ENCODE data around the gene RYR1. TPM values are rescaled to one million over a fixed set of nuclear protein-coding genes. Genes with fewer than 3 reads are reported as not detected.

Gene RYR1
- 5.2 to 6.8 TPM (median 6.4 TPM) in 5 replicates for total RNA-seq (2022; extraction: Qiagen RNA extraction)

DNA sequence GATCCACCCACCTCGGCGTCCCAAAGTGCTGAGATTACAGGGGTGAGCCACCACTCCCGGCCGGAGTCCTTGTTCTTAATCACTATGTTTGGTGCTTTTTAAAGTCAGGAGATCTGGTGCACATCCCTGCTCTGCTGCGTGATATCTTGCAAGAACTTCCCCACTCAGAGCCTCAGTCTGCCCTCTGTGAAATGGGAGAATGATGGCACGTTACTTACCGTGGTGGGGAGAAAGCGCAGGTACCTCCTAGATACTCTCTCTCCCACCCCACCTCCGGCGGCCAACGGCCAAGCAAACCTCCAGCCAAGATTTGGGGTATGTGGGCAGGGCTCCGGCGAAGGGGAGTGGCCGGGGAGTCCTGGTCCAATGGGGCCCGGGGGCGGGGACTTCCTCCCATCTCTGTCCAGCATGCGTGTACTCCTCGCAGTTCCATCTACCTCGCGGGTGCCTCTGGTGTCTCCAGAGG, at the start of gene RYR1:
Gene RYR1, plus strand, starts transcription at position 424 of the 466 bp plus-strand sequence. CDS start 139 bp downstream, outside the sequence.

GRCh38 chr19:38387550-38388348, 45.7 kb upstream of the RYR1 start, which contains the start of gene GGN:
TSS of gene GGN (minus strand) at chr19:38388034. CDS start at chr19:38387261, 773 bp downstream.

GRCh38 chr19:38388349-38389100, 45.0 kb upstream of the RYR1 start, which contains the start of gene SPRED3:
TSS of gene SPRED3 (plus strand) at chr19:38388697. CDS start at chr19:38390303, 1,606 bp downstream.

GRCh38 chr19:38402967-38403674, 30.4 kb upstream of the RYR1 start, which contains the start of gene FAM98C:
TSS of gene FAM98C (plus strand) at chr19:38403093. CDS start at chr19:38403154, 61 bp downstream.

DNA sequence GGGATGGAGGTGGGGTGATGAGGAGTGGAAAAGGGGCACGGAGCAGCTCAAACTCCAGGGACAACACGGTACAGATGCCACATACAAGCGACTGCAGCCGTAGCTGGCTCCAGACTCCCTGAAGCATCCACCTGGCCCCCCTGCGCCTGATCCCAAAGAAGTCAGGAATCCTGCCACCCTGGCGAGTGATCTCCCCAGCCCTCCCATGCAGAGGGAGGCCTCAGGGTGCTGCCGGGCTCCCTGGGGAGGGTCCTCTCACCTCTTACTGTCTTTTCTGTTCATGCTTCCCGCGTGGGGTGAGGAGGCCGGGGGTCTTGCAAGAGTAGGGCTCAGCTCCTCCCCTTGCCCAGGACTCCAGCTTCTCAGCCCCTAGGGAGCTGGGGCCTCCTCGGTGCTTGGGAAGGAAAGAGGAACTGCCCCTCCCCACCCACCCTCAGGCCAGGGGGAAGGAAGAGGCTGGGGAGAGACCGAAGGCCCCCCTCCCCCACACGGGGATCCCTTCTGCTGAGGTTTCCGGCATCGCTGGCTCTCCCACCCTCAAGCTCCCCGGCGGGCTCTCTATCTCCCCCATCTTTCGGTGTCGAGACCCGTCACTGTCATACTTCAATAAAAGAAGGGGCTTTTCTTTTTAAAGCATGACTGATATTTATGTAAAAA, 7.6 kb upstream of the RYR1 start, which contains the start of gene RASGRP4:
Gene RASGRP4, minus strand, starts transcription at position 410 of the 657 bp plus-strand sequence. Its CDS starts 128 bp downstream, at position 282.

DNA sequence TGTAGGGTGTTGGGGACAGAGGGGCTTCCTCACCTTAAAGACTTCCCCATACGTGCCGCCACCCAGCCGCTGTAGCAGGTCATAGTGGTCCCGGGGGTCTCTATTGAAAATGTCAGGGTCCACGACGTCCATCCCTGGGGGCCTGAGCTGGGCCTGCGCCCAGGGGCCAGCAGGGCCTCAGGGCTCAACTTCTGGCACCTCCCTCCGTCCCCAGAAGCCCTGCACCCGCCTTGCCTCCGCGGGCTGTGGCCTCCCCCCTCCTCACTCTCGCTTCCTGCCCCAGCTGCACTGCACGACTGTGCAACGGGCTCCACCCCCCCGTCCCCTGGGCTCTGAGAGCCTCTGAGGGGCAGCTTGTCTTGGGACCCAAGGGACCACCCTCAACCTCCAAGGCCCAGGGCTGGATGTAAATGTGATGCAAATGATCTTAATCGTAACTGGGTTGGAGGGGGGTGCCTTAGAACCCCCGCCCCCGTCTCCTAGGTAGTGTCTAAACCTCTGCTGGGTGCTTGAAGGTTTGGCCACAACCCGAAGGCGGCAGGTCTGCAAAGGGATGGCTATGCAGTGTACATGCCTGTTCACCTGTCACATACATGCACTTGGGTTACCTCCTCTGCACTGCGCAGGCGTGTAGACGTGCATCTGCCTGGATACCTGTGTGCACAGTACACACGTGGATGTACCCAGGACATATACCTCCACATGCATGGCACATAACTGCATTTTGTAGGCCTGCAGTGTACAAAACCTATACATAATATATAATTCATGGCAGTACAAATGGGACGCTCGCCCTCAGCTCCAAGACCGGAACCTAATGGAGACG, 184.5 kb downstream of the RYR1 start, which contains the start of gene MAP4K1:
Gene MAP4K1, minus strand, starts transcription at position 190 of the 826 bp plus-strand sequence. Its CDS starts 58 bp downstream, at position 132.

DNA sequence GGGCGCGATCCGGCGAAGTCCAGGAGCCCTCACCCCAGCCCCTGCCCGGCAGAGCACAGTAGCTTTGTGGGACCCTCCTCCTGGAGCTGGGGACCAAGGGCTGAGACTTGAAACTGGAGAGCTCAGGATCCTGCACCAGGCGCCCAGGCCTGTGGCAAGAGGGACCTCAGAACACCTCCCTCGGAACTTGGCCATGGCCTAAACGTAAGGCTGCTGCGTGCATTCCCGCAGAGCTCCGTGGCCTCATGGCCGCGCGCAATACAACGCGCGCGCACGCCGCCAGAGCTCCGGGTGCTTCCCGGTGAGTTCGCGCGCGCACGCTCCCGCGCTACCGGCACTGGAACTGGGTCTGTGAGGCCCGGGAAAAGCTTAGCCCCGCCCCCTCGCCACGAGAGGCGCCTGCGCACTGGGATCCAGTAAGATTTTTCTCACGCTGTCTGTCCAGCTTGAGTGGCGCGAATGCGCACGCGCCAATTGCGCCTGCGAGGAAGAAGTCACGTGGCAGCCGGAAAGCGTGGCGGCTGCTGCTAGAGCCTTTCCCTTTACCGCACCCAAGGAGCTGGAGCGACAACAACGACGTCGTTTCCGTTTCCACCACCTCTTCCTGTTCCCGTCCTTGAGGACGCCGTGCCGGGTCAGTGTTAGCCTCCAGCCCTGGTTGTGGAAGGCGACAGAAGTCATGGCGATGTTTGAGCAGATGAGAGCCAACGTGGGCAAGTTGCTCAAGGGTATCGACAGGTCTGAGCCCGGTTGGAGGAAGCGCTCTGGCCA, 185.3 kb downstream of the RYR1 start, which contains the start of gene EIF3K:
Gene EIF3K, plus strand, starts transcription at position 599 of the 771 bp plus-strand sequence. Its CDS starts 81 bp downstream, at position 680.

Other genes with a start within 250 kb of the RYR1 start
- gene DPF1, start 209.5 kb upstream of the RYR1 start, total RNA-seq (2022; extraction: Qiagen RNA extraction) = 4.2 to 5.0 TPM (median 4.6 TPM) in 5 replicates
- gene PPP1R14A, start 177.3 kb upstream of the RYR1 start, total RNA-seq (2022; extraction: Qiagen RNA extraction) = 58.9 to 102 TPM (median 91.8 TPM) in 5 replicates
- 237 to 348 TPM (median 322 TPM) in 5 replicates for gene SPINT2, start 169.1 kb upstream of the RYR1 start, total RNA-seq (2022; extraction: Qiagen RNA extraction)
- 524 to 789 TPM (median 709 TPM) in 5 replicates for gene C19orf33, start 129.4 kb upstream of the RYR1 start, total RNA-seq (2022; extraction: Qiagen RNA extraction)
- gene YIF1B, start 117.7 kb upstream of the RYR1 start, total RNA-seq (2022; extraction: Qiagen RNA extraction) = 99.8 to 131 TPM (median 129 TPM) in 5 replicates
- 3.4 to 4.7 TPM (median 4.6 TPM) in 5 replicates for gene KCNK6, start 113.8 kb upstream of the RYR1 start, total RNA-seq (2022; extraction: Qiagen RNA extraction)
- 0.99 to 1.7 TPM (median 1.1 TPM) in 5 replicates for gene CATSPERG, start 97.9 kb upstream of the RYR1 start, total RNA-seq (2022; extraction: Qiagen RNA extraction)
- gene PSMD8, start 59.1 kb upstream of the RYR1 start, total RNA-seq (2022; extraction: Qiagen RNA extraction) = 451 to 530 TPM (median 488 TPM) in 5 replicates
- gene GGN, start 45.7 kb upstream of the RYR1 start, total RNA-seq (2022; extraction: Qiagen RNA extraction) = 0.08 to 0.47 TPM (median 0.29 TPM) in 5 replicates
- gene SPRED3, start 45.0 kb upstream of the RYR1 start, total RNA-seq (2022; extraction: Qiagen RNA extraction) = 1.7 to 2.7 TPM (median 2.5 TPM) in 5 replicates
- gene FAM98C, start 30.6 kb upstream of the RYR1 start, total RNA-seq (2022; extraction: Qiagen RNA extraction) = 16.9 to 27.2 TPM (median 24.5 TPM) in 5 replicates
- 0.05 to 0.06 TPM in 2 of 5 replicates, not detected in the others for gene RASGRP4, start 7.5 kb upstream of the RYR1 start, total RNA-seq (2022; extraction: Qiagen RNA extraction)
- gene MAP4K1, start 184.3 kb downstream of the RYR1 start, total RNA-seq (2022; extraction: Qiagen RNA extraction) = 0.62 to 2.4 TPM (median 1.2 TPM) in 5 replicates
- gene EIF3K, start 185.5 kb downstream of the RYR1 start, total RNA-seq (2022; extraction: Qiagen RNA extraction) = 695 to 942 TPM (median 726 TPM) in 5 replicates
- 1,021 to 1,126 TPM (median 1,096 TPM) in 5 replicates for gene ACTN4, start 214.0 kb downstream of the RYR1 start, total RNA-seq (2022; extraction: Qiagen RNA extraction)